SK-N-SH (cell line): ENCODE results near the gene ZMYM3. TPM values are rescaled to one million over a fixed set of nuclear protein-coding genes. Genes with fewer than 3 reads are reported as not detected.

ENCODE experiments used
- CTCF ChIA-PET: fragments of 300-600, 350-600 bp; formaldehyde crosslinking; extraction: SDS; loops from one replicate; lab custom pipeline; 2021; lab: Yijun Ruan, JAX
- POLR2A ChIA-PET: fragments of 350-600 bp; sonication (Branson Sonifier 250); formaldehyde crosslinking; extraction: SDS; loops from one replicate; lab custom pipeline; 2020; ENCODE audit warnings: antibody characterized with exemption, inconsistent platforms; lab: Yijun Ruan, JAX
- DNase-seq: peaks from one replicate; pipeline ENCODE4 v3.0.0; 2012
- H2AFZ ChIP-seq: fragments of 200-600 bp; sonication (generic); 2 replicates; pipeline ENCODE4 v1.8.1; 2016; ENCODE audit warnings: antibody characterized with exemption, mild to moderate bottlenecking, low read depth
- H3F3A ChIP-seq: fragments of 200-600 bp; sonication (generic); replicated peaks from 2 replicates; pipeline ENCODE3; 2016; ENCODE audit warnings: antibody characterized with exemption, mild to moderate bottlenecking; ENCODE audit not compliant: insufficient read depth
- H3K27ac ChIP-seq, 2 experiments: fragments of 200-500 bp in 1 of 2; fragments of 200-600 bp in 1 of 2; sonication (Bioruptor generic) in 1 of 2; sonication (generic), shearing (Covaris generic) in 1 of 2; 2 replicates each; pipeline versions ENCODE4 v1.5.1 to v1.6.1; 2014 to 2016; ENCODE audit warnings: low read depth in 2 of 2, inconsistent platforms in 1 of 2, low read length in 1 of 2, mild to moderate bottlenecking in 1 of 2, mixed read lengths in 1 of 2
- H3K27me3 ChIP-seq: fragments of 200-600 bp; sonication (generic), shearing (Covaris generic); 2 replicates; pipeline ENCODE4 v1.6.1; 2016; ENCODE audit warnings: mixed run types; ENCODE audit not compliant: insufficient read depth
- H3K36me3 ChIP-seq, 2 experiments: fragments of 200-500 bp in 1 of 2; fragments of 200-600 bp in 1 of 2; sonication (Bioruptor generic) in 1 of 2; sonication (generic) in 1 of 2; replicated peaks in 1 of 2; 2 replicates each; pipeline versions ENCODE3 to v1.5.1; 2014 to 2016; ENCODE audit warnings: low read length in 1 of 2, mild to moderate bottlenecking in 1 of 2; ENCODE audit not compliant: insufficient read depth in 2 of 2, control insufficient read depth in 1 of 2
- H3K4me1 ChIP-seq, 2 experiments: fragments of 200-500 bp in 1 of 2; fragments of 200-600 bp in 1 of 2; sonication (Bioruptor generic) in 1 of 2; sonication (generic), shearing (Covaris generic) in 1 of 2; 2 replicates each; pipeline versions ENCODE4 v1.5.1 to v1.6.1; 2014 to 2016; ENCODE audit warnings: low read depth in 1 of 2, low read length in 1 of 2, mixed run types in 1 of 2; ENCODE audit not compliant: insufficient read depth in 2 of 2, control insufficient read depth in 1 of 2
- H3K4me2 ChIP-seq: fragments of 200-600 bp; sonication (generic), shearing (Covaris generic); 2 replicates; pipeline ENCODE4 v1.6.1; 2017; ENCODE audit warnings: mixed run types
- H3K4me3 ChIP-seq, 2 experiments: fragments of 200-500 bp in 1 of 2; fragments of 200-600 bp in 1 of 2; sonication (Bioruptor generic) in 1 of 2; sonication (generic), shearing (Covaris generic) in 1 of 2; 2 replicates each; pipeline versions ENCODE4 v1.5.1 to v1.8.1; 2014 to 2016; ENCODE audit warnings: low read depth in 2 of 2, inconsistent platforms in 1 of 2, low read length in 1 of 2, mild to moderate bottlenecking in 1 of 2, mixed read lengths in 1 of 2, moderate library complexity in 1 of 2
- H3K79me2 ChIP-seq: fragments of 200-600 bp; sonication (generic); 2 replicates; pipeline ENCODE4 v1.8.1; 2017; ENCODE audit warnings: mild to moderate bottlenecking; ENCODE audit not compliant: insufficient read depth
- H3K9ac ChIP-seq: fragments of 200-600 bp; sonication (generic); 2 replicates; pipeline ENCODE4 v1.6.1; 2017; ENCODE audit warnings: mixed run types
- H3K9me2 ChIP-seq: fragments of 200-600 bp; sonication (generic); 2 replicates; pipeline ENCODE4 v1.6.1; 2017; ENCODE audit warnings: mixed run types
- H3K9me3 ChIP-seq: fragments of 200-600 bp; sonication (generic); 2 replicates; pipeline ENCODE4 v1.6.1; 2017; ENCODE audit warnings: mixed run types, mild to moderate bottlenecking, moderate library complexity
- H4K20me1 ChIP-seq: fragments of 200-600 bp; sonication (generic); 2 replicates; pipeline ENCODE4 v1.6.1; 2017; ENCODE audit warnings: mild to moderate bottlenecking, mixed run types; ENCODE audit not compliant: insufficient read depth
- CTCF ChIP-seq: fragments of 200-600 bp; sonication (generic); IDR thresholded peaks from 2 replicates; pipeline ENCODE4 v1.6.1; 2017; ENCODE audit warnings: antibody characterized with exemption, mild to moderate bottlenecking, moderate library complexity
- FOSL2 ChIP-seq: IDR thresholded peaks from 2 replicates; pipeline ENCODE4 v1.4.0; 2012; ENCODE audit warnings: low read depth, mild to moderate bottlenecking, moderate library complexity, borderline replicate concordance
- FOXM1 ChIP-seq: IDR thresholded peaks from 2 replicates; pipeline ENCODE4 v1.4.0; 2012; ENCODE audit warnings: low read depth, mild to moderate bottlenecking
- GABPA ChIP-seq: IDR thresholded peaks from 2 replicates; pipeline ENCODE4 v1.4.0; 2012; ENCODE audit warnings: low read depth, mild to moderate bottlenecking
- GATA2 ChIP-seq: sonication (generic); formaldehyde crosslinking; IDR thresholded peaks from 2 replicates; pipeline ENCODE4 v1.5.0; 2020; ENCODE audit warnings: mild to moderate bottlenecking, missing genetic modification reagents
- IRF3 ChIP-seq: fragments of 150-350 bp; IDR thresholded peaks from 2 replicates; pipeline ENCODE4 v1.6.1; 2016; ENCODE audit warnings: mild to moderate bottlenecking, low read depth, low read length
- JUND ChIP-seq: IDR thresholded peaks from 2 replicates; pipeline ENCODE4 v1.4.0; 2012
- MEF2A ChIP-seq: IDR thresholded peaks from 2 replicates; pipeline ENCODE4 v1.4.0; 2012; ENCODE audit warnings: low read depth, borderline replicate concordance
- NFIC ChIP-seq: IDR thresholded peaks from 2 replicates; pipeline ENCODE4 v1.4.0; 2012; ENCODE audit warnings: borderline replicate concordance
- NRF1 ChIP-seq: IDR thresholded peaks from 2 replicates; pipeline ENCODE4 v1.6.1; 2012; ENCODE audit warnings: low read depth, mild to moderate bottlenecking, low read length
- PBX3 ChIP-seq: IDR thresholded peaks from 2 replicates; pipeline ENCODE4; 2012
- RAD21 ChIP-seq: IDR thresholded peaks from 2 replicates; pipeline ENCODE4 v1.6.1; 2012; ENCODE audit warnings: mild to moderate bottlenecking, low read length
- RFX5 ChIP-seq: IDR thresholded peaks from 2 replicates; pipeline ENCODE4 v1.6.1; 2012; ENCODE audit warnings: mild to moderate bottlenecking, improper control_type of control experiment, low read length
- TAF1 ChIP-seq: IDR thresholded peaks from 2 replicates; pipeline ENCODE4 v1.6.1; 2012; ENCODE audit warnings: low read depth, mild to moderate bottlenecking, low read length, moderate library complexity, borderline replicate concordance
- TCF12 ChIP-seq: IDR thresholded peaks from 2 replicates; pipeline ENCODE4 v1.4.0; 2012
- USF1 ChIP-seq: IDR thresholded peaks from 2 replicates; pipeline ENCODE4 v1.4.0; 2012; ENCODE audit warnings: low read depth, borderline replicate concordance
- USF2 ChIP-seq: fragments of 150-350 bp; IDR thresholded peaks from 2 replicates; pipeline ENCODE4 v1.6.1; 2017; ENCODE audit warnings: antibody characterized with exemption, low read length, low read depth, borderline replicate concordance
- YY1 ChIP-seq: IDR thresholded peaks from 2 replicates; pipeline ENCODE4 v1.4.0; 2012; ENCODE audit warnings: low read depth, mild to moderate bottlenecking
- WGBS: methylation state at CpG from one replicate; pipeline ENCODE4 v1.1.6; 2017; ENCODE audit warnings: low lambda C conversion rate; 5-methylcytosine and 5-hydroxymethylcytosine counted together
- polyA plus RNA-seq, 3 experiments: library from polyadenylated mRNA; depleted of rRNA; stranded (reverse); fragments of >200 nt; gene quantifications; 2 replicates each; pipeline ENCODE4 v1.2.3, GENCODE V29; 2012

ZMYM3 gene
- polyA plus RNA-seq, 1 of the 3 experiments (the other 2 are of a cell fraction): 30.4 TPM

GRCh38 chrX:71222929-71223328 lies 31.0 kb downstream of the ZMYM3 start, which contains the start of gene GJB1:
Gene GJB1, plus strand, starts transcription at chrX:71223224. Its CDS starts 484 bp downstream, at chrX:71223708.
- DNase-seq: no peak
- H4K20me1 ChIP-seq: no peaks in the 10 kb centered on the region
- TF ChIP-seq YY1 (no peak), GABPA (no peak), RFX5 (no peak), FOXM1 (no peak), GATA2 (CRISPR knock-in tag) (no peak), TCF12 (no peak), RAD21 (no peak), CTCF (no peak), IRF3 (no peak), USF2 (no peak)
- TF ChIP-seq, all 33 proteins: peak for 0
- Histone ChIP-seq H2AFZ (no peak within 1 kb of the TSS), H3K4me3 (no peak within 1 kb of the TSS), H3K79me2 (no peaks in the 10 kb centered on the region), H3F3A (no peaks in the 10 kb centered on the region), H3K9me2 (no peaks in the 10 kb centered on the region), H3K9me3 (no peaks in the 10 kb centered on the region), H3K27me3 (peaks cover 41% of the 10 kb centered on the region), H3K27ac (no peak within 1 kb of the TSS), H3K36me3 (no peaks in the 10 kb centered on the region), H3K4me2 (no peak within 1 kb of the TSS), H3K4me1 (no peaks in the 10 kb centered on the region), H3K9ac (no peak within 1 kb of the TSS)
- POLR2A ChIA-PET: no interaction called here
- CTCF ChIA-PET: no interaction called here
- 54% methylated on average over 16 of the region's 18 CpGs for WGBS

GRCh38 chrX:71221145-71221544 lies 32.8 kb downstream of the ZMYM3 start:
- WGBS: 63% methylated on average over 1 of the region's 1 CpG
- no peaks in the 10 kb centered on the region for H3K79me2 ChIP-seq
- TF ChIP-seq USF1 (no peak), TAF1 (no peak), MEF2A (no peak), JUND (no peak), NFIC (no peak), CTCF (no peak), PBX3 (no peak), TCF12 (no peak), FOSL2 (no peak), NRF1 (no peak), USF2 (no peak)

More at GRCh38 chrX:71221145-71221544, 32.8 kb downstream of the ZMYM3 start:
- H2AFZ ChIP-seq: no peak overlapping the region
- H3K36me3 ChIP-seq: no peaks in the 10 kb centered on the region
- no peak overlapping the region for H3K4me2 ChIP-seq
- no peaks in the 10 kb centered on the region for H3K9me3 ChIP-seq
- no peak overlapping the region for H3K27ac ChIP-seq
- POLR2A ChIA-PET: no interaction called here
- H3K4me1 ChIP-seq: no peaks in the 10 kb centered on the region
- no peaks in the 10 kb centered on the region for H3K9me2 ChIP-seq
- CTCF ChIA-PET: no interaction called here
- peaks cover 56% of the 10 kb centered on the region for H3K27me3 ChIP-seq
- no peak for DNase-seq
- no peak overlapping the region for H3K4me3 ChIP-seq
- no peaks in the 10 kb centered on the region for H3F3A ChIP-seq
- H3K9ac ChIP-seq: no peak overlapping the region
- H4K20me1 ChIP-seq: no peaks in the 10 kb centered on the region
